Fibroblast of lung (primary cell): ENCODE results near the gene TBC1D22A. TPM values are rescaled to one million over a fixed set of nuclear protein-coding genes. Genes with fewer than 3 reads are reported as not detected.

Source experiments
- DNase-seq, 2 donors: peaks; one replicate each; pipeline versions ENCODE4 v3.0.0 to v3.0.0-alpha.2; 2010; ENCODE audit warnings: low read depth in 2 of 2
- H2AFZ ChIP-seq: 2 replicates; pipeline ENCODE4 v1.5.1; 2012; ENCODE audit warnings: low read length, control low read depth, inconsistent platforms
- H3K27ac ChIP-seq: 2 replicates; pipeline ENCODE4 v1.5.1; 2011; ENCODE audit warnings: low read length, control low read depth; ENCODE audit not compliant: insufficient read depth
- H3K27me3 ChIP-seq: 2 replicates; pipeline ENCODE4 v1.5.1; 2011; ENCODE audit warnings: mild to moderate bottlenecking, low read length; ENCODE audit not compliant: control insufficient read depth, insufficient read depth
- H3K36me3 ChIP-seq: 2 replicates; pipeline ENCODE4 v1.5.1; 2011; ENCODE audit warnings: low read length; ENCODE audit not compliant: control insufficient read depth, insufficient read depth
- H3K4me1 ChIP-seq: 2 replicates; pipeline ENCODE4 v1.5.1; 2011; ENCODE audit warnings: low read length; ENCODE audit not compliant: control insufficient read depth, insufficient read depth; ENCODE audit errors: extremely low read depth
- H3K4me2 ChIP-seq: 2 replicates; pipeline ENCODE4 v1.5.1; 2011; ENCODE audit warnings: low read length, control low read depth; ENCODE audit not compliant: insufficient read depth; ENCODE audit errors: extremely low read depth
- H3K4me3 ChIP-seq, 4 experiments: fragments of 200-600 bp in 1 of 4; sonication (generic) in 1 of 4; replicated peaks in 1 of 4; 2 replicates each; pipeline ENCODE4 v1.5.1; 2011 to 2016; ENCODE audit warnings: low read length in 4 of 4, low read depth in 3 of 4, mild to moderate bottlenecking in 3 of 4, control low read depth in 2 of 4, inconsistent platforms in 1 of 4, mixed read lengths in 1 of 4; ENCODE audit not compliant: insufficient read depth in 1 of 4; ENCODE audit errors: control extremely low read depth in 1 of 4
- H3K79me2 ChIP-seq: 2 replicates; pipeline ENCODE4 v1.5.1; 2012; ENCODE audit warnings: mild to moderate bottlenecking, low read length, inconsistent platforms; ENCODE audit not compliant: control insufficient read depth, insufficient read depth
- H3K9ac ChIP-seq: 2 replicates; pipeline ENCODE4 v1.5.1; 2011; ENCODE audit warnings: mild to moderate bottlenecking, low read length, control low read depth; ENCODE audit not compliant: insufficient read depth
- H3K9me3 ChIP-seq: 2 replicates; pipeline ENCODE4 v1.5.1; 2012; ENCODE audit warnings: low read depth, low read length; ENCODE audit not compliant: control insufficient read depth, insufficient read depth
- H4K20me1 ChIP-seq: 2 replicates; pipeline ENCODE4 v1.5.1; 2011; ENCODE audit warnings: low read length; ENCODE audit not compliant: control insufficient read depth, insufficient read depth; ENCODE audit errors: extremely low read depth
- CTCF ChIP-seq, 2 donors: IDR thresholded peaks in 1 of 2; conservative IDR thresholded peaks in 1 of 2; 1 replicate in 1 of 2; 2 replicates in 1 of 2; pipeline ENCODE4 v1.5.1; 2011 to 2012; ENCODE audit warnings: low read length in 2 of 2, control low read depth in 1 of 2, inconsistent platforms in 1 of 2, low read depth in 1 of 2, mild to moderate bottlenecking in 1 of 2
- EZH2 ChIP-seq: IDR thresholded peaks from 2 replicates; pipeline ENCODE4 v1.5.1; 2012; ENCODE audit warnings: low read length, control low read depth, mild to moderate bottlenecking; ENCODE audit errors: missing control alignments
- polyA plus RNA-seq, 2 donors: library from polyadenylated mRNA; depleted of rRNA in 1 of 2; stranded (reverse) in 1 of 2; unstranded in 1 of 2; fragments of >200 nt; gene quantifications; 2 replicates each; pipeline ENCODE4 v1.2.1, GENCODE V29; 2011 to 2012; ENCODE audit warnings: missing spikeins in 1 of 2
- total RNA-seq: library from RNA; depleted of rRNA; stranded (reverse); fragments of >200 nt; gene quantifications from 2 replicates; pipeline ENCODE4 v1.2.1, GENCODE V29; 2014

The TBC1D22A gene
- total and polyA plus RNA-seq, 2 donors (not counting 1 experiment from before 2014, with no cell fraction given) = 11.6 to 17.6 TPM

- TF ChIP-seq EZH2 (no peak), CTCF (conservative IDR thresholded peaks at IDR 0.05 in 1 of 2, IDR thresholded peaks at IDR 0.05 in 1 of 2; ENCODE audit: low read depth in 1 of 2, low read length in 2 of 2) (no peak)
- H2AFZ ChIP-seq = no peak overlapping the region
- no peak overlapping the region for H3K27ac ChIP-seq
- no peaks in the 10 kb centered on the region for H3K79me2 ChIP-seq
- H3K4me1 ChIP-seq = peaks cover 3% of the 10 kb centered on the region
- no peaks in the 10 kb centered on the region for H4K20me1 ChIP-seq
- H3K4me3 ChIP-seq = no peak overlapping the region
- no peaks in the 10 kb centered on the region for H3K9me3 ChIP-seq
- H3K9ac ChIP-seq = no peak overlapping the region
- no peaks in the 10 kb centered on the region for H3K27me3 ChIP-seq
- H3K36me3 ChIP-seq = no peaks in the 10 kb centered on the region
- peak in 1 of 2 donors; percentile 21 for DNase-seq
- H3K4me2 ChIP-seq = no peak overlapping the region
Measured at GRCh38 chr22:47111626-47112581, 349.5 kb downstream of the TBC1D22A start.

- H3K4me2 ChIP-seq = no peak overlapping the region
- no peaks in the 10 kb centered on the region for H3K9me3 ChIP-seq
- no peak overlapping the region for H3K9ac ChIP-seq
- no peaks in the 10 kb centered on the region for H3K27me3 ChIP-seq
- H3K27ac ChIP-seq = no peak overlapping the region
- H3K36me3 ChIP-seq = no peaks in the 10 kb centered on the region
- no peak for DNase-seq
- H3K4me3 ChIP-seq = no peak overlapping the region
- no peak overlapping the region for H2AFZ ChIP-seq
- TF ChIP-seq EZH2 (no peak), CTCF (conservative IDR thresholded peaks at IDR 0.05 in 1 of 2, IDR thresholded peaks at IDR 0.05 in 1 of 2; ENCODE audit: low read depth in 1 of 2, low read length in 2 of 2) (no peak)
- H3K4me1 ChIP-seq = no peaks in the 10 kb centered on the region
- H4K20me1 ChIP-seq = no peaks in the 10 kb centered on the region
- H3K79me2 ChIP-seq = no peaks in the 10 kb centered on the region
Measured at GRCh38 chr22:47112582-47112965, 350.1 kb downstream of the TBC1D22A start.

GRCh38 chr22:47112994-47113852, 350.8 kb downstream of the TBC1D22A start:
- Histone ChIP-seq H3K36me3 (no peaks in the 10 kb centered on the region), H3K79me2 (no peaks in the 10 kb centered on the region), H3K9ac (no peak overlapping the region), H3K27me3 (no peaks in the 10 kb centered on the region), H4K20me1 (no peaks in the 10 kb centered on the region), H3K9me3 (no peaks in the 10 kb centered on the region), H3K4me1 (no peaks in the 10 kb centered on the region), H3K4me3 (no peak overlapping the region), H3K4me2 (no peak overlapping the region), H3K27ac (no peak overlapping the region), H2AFZ (no peak overlapping the region)
- no peak for TF ChIP-seq CTCF (conservative IDR thresholded peaks at IDR 0.05 in 1 of 2, IDR thresholded peaks at IDR 0.05 in 1 of 2; ENCODE audit: low read depth in 1 of 2, low read length in 2 of 2)
- TF ChIP-seq EZH2 = no peak
- DNase-seq = no peak
